Measurements from ENCODE around the gene LGR4.

GRCh38 chr11:27506200-27507182 is 33.9 kb upstream of the LGR4 start, which contains the start of gene LIN7C:
- TF ChIP-seq ZNF324 (tag by site-specific recombination; IDR thresholded peaks at IDR 0.05) (no peak), CTCF (tag by site-specific recombination; IDR thresholded peaks at IDR 0.05) (peak; percentile 83), YY1 (tag by site-specific recombination; IDR thresholded peaks at IDR 0.05) (peak; percentile 66), ZFP37 (tag by site-specific recombination; IDR thresholded peaks at IDR 0.05) (peak; percentile 27; the same call in 1 of the 2 replicates), ZNF654 (tag by site-specific recombination; IDR thresholded peaks at IDR 0.05; ENCODE audit: low read depth) (no peak)
